Heart left ventricle (tissue), 16 donors: ENCODE results near the gene MYH7. TPM values are rescaled to one million over a fixed set of nuclear protein-coding genes. Genes with fewer than 3 reads are reported as not detected.
A peak's percentile ranks its signal among the peaks of the same experiment; 100 is the strongest.
"Not testable (repeated sequence)": the region's sequence is repeated elsewhere in the genome, so short reads cannot be mapped to it uniquely, and the experiment has no call there.

ENCODE experiments used
- ATAC-seq, 4 donors: fragments of 200-7000 bp; cut with Tn5 transposase; one replicate each; pipeline ENCODE4 v1.9.1; 2020 to 2022; ENCODE audit warnings: moderate library complexity in 4 of 4, mild to moderate bottlenecking in 3 of 4, moderate number of reproducible peaks in 1 of 4
- DNase-seq, 5 donors: peaks; one replicate each; pipeline ENCODE4 v3.0.0-alpha.2; 2020
- H3K27ac ChIP-seq, 12 donors: fragments of 200-600 bp; sonication (generic) in 4 of 12; one replicate each; pipeline versions ENCODE4 v1.5.0 to v1.8.0; 2016 to 2022; ENCODE audit warnings: mild to moderate bottlenecking in 2 of 12
- H3K27me3 ChIP-seq, 9 donors: fragments of 200-600 bp; sonication (generic) in 2 of 9; one replicate each; pipeline versions ENCODE4 v1.5.1 to v1.8.0; 2016 to 2022; ENCODE audit warnings: mild to moderate bottlenecking in 3 of 9
- H3K36me3 ChIP-seq, 9 donors: fragments of 200-600 bp; sonication (generic) in 2 of 9; one replicate each; pipeline versions ENCODE4 v1.5.0 to v1.8.0; 2018 to 2022; ENCODE audit warnings: mild to moderate bottlenecking in 2 of 9
- H3K4me1 ChIP-seq, 12 donors: fragments of 200-600 bp; sonication (generic) in 4 of 12; one replicate each; pipeline versions ENCODE4 v1.5.0 to v1.8.0; 2016 to 2022; ENCODE audit warnings: mild to moderate bottlenecking in 3 of 12
- H3K4me3 ChIP-seq, 12 donors: fragments of 200-600 bp; sonication (generic) in 4 of 12; one replicate each; pipeline versions ENCODE4 v1.5.0 to v1.8.0; 2017 to 2022; ENCODE audit warnings: mild to moderate bottlenecking in 9 of 12, moderate library complexity in 4 of 12
- H3K9me3 ChIP-seq, 12 donors: fragments of 200-600 bp; sonication (generic) in 4 of 12; one replicate each; pipeline versions ENCODE4 v1.5.0 to v1.8.0; 2016 to 2022; ENCODE audit warnings: mild to moderate bottlenecking in 1 of 12
- POLR2A ChIP-seq, 2 donors: fragments of 450-650 bp; IDR thresholded peaks; one replicate each; pipeline ENCODE4 v1.6.1; 2017; ENCODE audit warnings: antibody characterized with exemption in 2 of 2, mild to moderate bottlenecking in 2 of 2, moderate library complexity in 2 of 2
- WGBS, 4 donors: extraction: QIAGEN DNeasy Blood & Tissue Kit in 2 of 4; methylation state at CpG; one replicate each; pipeline versions ENCODE4 v1.1.5 to v1.1.7; 2013 to 2018; 5-methylcytosine and 5-hydroxymethylcytosine counted together
- intact Hi-C, 10 donors: fragments of 100-400 bp; cut with DNase I; formaldehyde crosslinking; loops; one replicate each; pipeline versions ENCODE4 v1.11.1 to v1.14.2; 2022
- polyA plus RNA-seq, 2 donors: library from polyadenylated mRNA; stranded (reverse); fragments of 200-250 nt; gene quantifications; one replicate each; pipeline ENCODE4 v1.2.3, GENCODE V29; 2013
- total RNA-seq, 9 donors: library from RNA; depleted of rRNA in 2 of 9; stranded (reverse); fragments of >200 nt in 2 of 9; fragmentation: NEBNext Ultra II Directional in 3 of 9; extraction: Animal tissue kit (Norgen Biotek cat#: 25700) in 3 of 9; gene quantifications; one replicate each; pipeline versions ENCODE4 v1.1.0 to v1.2.4, GENCODE V29; 2016 to 2023
- TF ChIP-seq, protein P1 (sequence below), 12 donors: fragments of 200-600 bp; sonication (generic) in 4 of 12; IDR thresholded peaks; one replicate each; pipeline versions ENCODE4 v1.5.0 to v1.8.0; 2018 to 2022; ENCODE audit warnings: antibody characterized with exemption in 12 of 12, mild to moderate bottlenecking in 5 of 12
- donor health status: ischemic (EF 13 %, LVEDD 7.1; RV severe dilation, severe dysfunction).
- donor health status: healthy with polysubstance abuse.
- donor health status: DM: no; HTN: yes; CAD: no.
- donor health status: DM: no; HTN: no; CAD: no.
- donor health status: ischemic (EF 25% LVEDD 6.9; RV normal size, moderate dysfunction).
- donor health status: ischemic (EF 25% LVEDD 5.7; RV mildly dilated, moderate dysfunction).
- donor health status: healthy.
- donor health status: DM: yes; HTN: yes; CAD: no.
- donor health status: ischemic (EF 35%, LVEDD 5.7; RV mildly dilated, moderate dysfunction).
- donor health status: nonischemic (EF 11% LVEDD 7.7; RV severe dilation, severe dysfunction).
- donor health status: DM: yes; HTN: yes; CAD: no.
- donor health status: PGD.
- donor health status: ischemic (EF 29% LVEDD 5.4; RV normal size, mild dysfunction).
- donor health status: nonischemic (EF 23%, LVEDD 6.1; RV moderate dilation, normal function).

The MYH7 gene
- total and polyA plus RNA-seq, 11 donors, result 727 to 23,825 (median 14,589) TPM

DNA sequence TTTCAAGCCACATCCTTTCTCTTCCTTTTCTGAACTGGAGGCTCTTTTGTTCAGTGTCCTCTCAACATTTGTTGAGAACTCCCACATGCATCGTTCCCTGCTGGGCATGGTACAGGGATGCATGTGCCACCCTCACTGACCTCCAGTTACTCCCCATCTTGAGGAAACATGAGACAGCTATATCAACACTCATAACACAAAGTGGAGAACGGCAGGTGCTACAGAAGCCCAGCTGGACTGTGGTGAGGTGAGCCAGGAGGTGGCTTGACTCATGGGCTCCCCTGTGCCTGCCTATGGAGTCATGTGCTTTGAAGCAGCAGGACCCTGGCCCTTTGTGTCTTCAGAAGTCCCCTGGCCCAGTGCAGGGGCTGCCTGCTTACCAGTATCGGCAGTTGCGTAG, 37.1 kb downstream of the MYH7 start:
- H3K27ac ChIP-seq, result peak overlapping the region in 2 of 12 donors; percentile 2 to 51
- H3K9me3 ChIP-seq, result no peaks in the 10 kb centered on the region
- no peak for TF ChIP-seq POLR2A (IDR thresholded peaks at IDR 0.05)
- TF ChIP-seq, protein P1, sequence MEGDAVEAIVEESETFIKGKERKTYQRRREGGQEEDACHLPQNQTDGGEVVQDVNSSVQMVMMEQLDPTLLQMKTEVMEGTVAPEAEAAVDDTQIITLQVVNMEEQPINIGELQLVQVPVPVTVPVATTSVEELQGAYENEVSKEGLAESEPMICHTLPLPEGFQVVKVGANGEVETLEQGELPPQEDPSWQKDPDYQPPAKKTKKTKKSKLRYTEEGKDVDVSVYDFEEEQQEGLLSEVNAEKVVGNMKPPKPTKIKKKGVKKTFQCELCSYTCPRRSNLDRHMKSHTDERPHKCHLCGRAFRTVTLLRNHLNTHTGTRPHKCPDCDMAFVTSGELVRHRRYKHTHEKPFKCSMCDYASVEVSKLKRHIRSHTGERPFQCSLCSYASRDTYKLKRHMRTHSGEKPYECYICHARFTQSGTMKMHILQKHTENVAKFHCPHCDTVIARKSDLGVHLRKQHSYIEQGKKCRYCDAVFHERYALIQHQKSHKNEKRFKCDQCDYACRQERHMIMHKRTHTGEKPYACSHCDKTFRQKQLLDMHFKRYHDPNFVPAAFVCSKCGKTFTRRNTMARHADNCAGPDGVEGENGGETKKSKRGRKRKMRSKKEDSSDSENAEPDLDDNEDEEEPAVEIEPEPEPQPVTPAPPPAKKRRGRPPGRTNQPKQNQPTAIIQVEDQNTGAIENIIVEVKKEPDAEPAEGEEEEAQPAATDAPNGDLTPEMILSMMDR (IDR thresholded peaks at IDR 0.05), result no peak
- H3K4me3 ChIP-seq, result no peak overlapping the region
- 68 to 74% (median 72%) methylated on average over 4 of the region's 4 CpGs for WGBS, 4 donors
- intact Hi-C loops, result no loop called here
- DNase-seq, result peak in 2 of 5 donors; percentile 14 to 16
- peaks cover 0 to 7% (median 0%) of the 10 kb centered on the region in 12 donors for H3K4me1 ChIP-seq
- ATAC-seq, result no peak
- no peaks in the 10 kb centered on the region for H3K27me3 ChIP-seq
- peaks cover 0 to 94% (median 47%) of the 10 kb centered on the region in 9 donors for H3K36me3 ChIP-seq

DNA sequence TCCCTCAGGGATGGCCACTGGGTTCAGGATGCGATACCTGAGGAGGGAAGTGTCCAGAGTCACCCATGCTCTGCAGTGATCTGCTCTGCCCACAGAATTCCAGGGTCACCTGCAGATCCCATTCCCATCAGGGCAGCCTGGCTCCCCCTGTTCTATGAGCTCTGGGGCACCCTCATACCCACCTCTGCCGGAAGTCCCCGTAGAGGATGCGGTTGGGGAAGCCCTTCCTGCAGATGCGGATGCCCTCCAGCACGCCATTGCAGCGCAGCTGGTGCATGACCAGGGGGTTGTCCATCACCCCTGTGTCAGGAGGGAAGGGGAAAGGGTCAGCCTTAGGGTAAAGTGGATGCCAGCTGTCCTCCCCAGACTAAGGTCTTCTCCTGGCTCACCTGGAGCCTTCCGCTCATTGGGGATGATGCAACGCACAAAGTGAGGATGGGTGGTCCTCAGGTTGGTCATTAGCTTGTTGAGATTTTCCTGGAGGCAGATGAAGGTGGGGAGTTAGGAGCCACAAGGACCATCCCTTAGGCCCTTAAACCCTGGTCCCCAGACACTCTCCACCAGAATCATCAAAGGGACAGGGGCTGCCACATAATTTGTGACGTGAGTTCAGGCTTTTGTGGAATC, 38.6 kb downstream of the MYH7 start:
- intact Hi-C loops, result no loop called here
- ATAC-seq, result peak in 1 of 4 donors; percentile 0
- Histone ChIP-seq H3K27ac (no peak overlapping the region), H3K4me3 (no peak overlapping the region), H3K27me3 (peaks cover 0 to 2% (median 0%) of the 10 kb centered on the region in 9 donors), H3K4me1 (peaks cover 0 to 7% (median 0%) of the 10 kb centered on the region in 12 donors), H3K9me3 (no peaks in the 10 kb centered on the region), H3K36me3 (peaks cover 0 to 96% (median 59%) of the 10 kb centered on the region in 9 donors)
- peak in 2 of 5 donors; percentile 10 to 34 for DNase-seq
- WGBS, 4 donors, result 80 to 88% (median 83%) methylated on average over 4 to 10 of the region's 10 CpGs
- TF ChIP-seq POLR2A (IDR thresholded peaks at IDR 0.05), result peak in 1 of 2 donors; percentile 6
- TF ChIP-seq, protein P1 (IDR thresholded peaks at IDR 0.05), result no peak

DNA sequence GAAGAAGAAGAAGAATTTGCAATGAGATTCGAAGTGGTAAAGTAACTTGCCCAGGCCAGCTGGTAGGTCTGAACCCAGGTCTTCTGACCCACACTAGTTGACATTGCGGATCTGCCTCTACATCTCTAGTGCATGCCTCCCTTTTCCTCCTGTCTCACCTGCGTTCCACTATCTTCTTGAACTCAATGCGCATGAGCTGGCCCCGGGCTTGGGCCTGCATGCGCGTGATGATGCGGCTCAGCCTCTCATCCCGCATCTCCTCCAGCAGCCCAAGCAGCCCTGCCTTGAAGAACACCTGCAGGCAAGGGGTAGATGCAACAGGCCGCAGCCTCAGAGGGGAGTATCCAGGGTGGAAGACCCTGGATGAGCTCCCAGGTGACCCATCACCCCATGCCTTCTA, 39.3 kb downstream of the MYH7 start:
- Histone ChIP-seq H3K27ac (no peak overlapping the region), H3K4me1 (peaks cover 0 to 4% (median 0%) of the 10 kb centered on the region in 12 donors), H3K4me3 (no peak overlapping the region), H3K36me3 (peaks cover 0 to 96% (median 65%) of the 10 kb centered on the region in 9 donors), H3K9me3 (no peaks in the 10 kb centered on the region), H3K27me3 (peaks cover 0 to 5% (median 0%) of the 10 kb centered on the region in 9 donors)
- DNase-seq (peak in 2 of 5 donors; percentile 16 to 40), ATAC-seq (peak in 1 of 4 donors; percentile 0)
- 82 to 86% (median 84%) methylated on average over 10 of the region's 10 CpGs for WGBS, 4 donors
- intact Hi-C loops, result no loop called here
- no peak for TF ChIP-seq POLR2A (IDR thresholded peaks at IDR 0.05)
- TF ChIP-seq, protein P1 (IDR thresholded peaks at IDR 0.05), result no peak

DNA sequence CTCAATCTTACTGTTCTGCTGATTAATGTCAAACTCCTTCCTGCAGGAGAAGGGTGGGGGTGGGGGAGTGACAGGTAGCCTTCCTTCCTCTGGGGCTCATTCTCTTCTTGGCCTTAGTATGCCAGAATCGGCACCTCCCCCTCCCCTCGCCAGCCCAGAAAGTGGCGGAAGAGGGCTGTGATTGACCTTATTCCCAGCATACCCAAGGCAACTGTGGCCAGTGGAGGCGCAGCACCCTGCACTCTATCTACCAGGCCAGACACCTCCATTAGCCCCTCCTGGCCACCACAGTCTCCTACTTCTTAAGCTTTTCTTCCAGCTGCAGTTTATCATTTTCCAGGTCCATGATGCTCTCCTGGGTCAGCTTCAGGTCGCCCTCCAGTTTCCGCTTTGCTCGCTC, 42.8 kb downstream of the MYH7 start:
- Histone ChIP-seq H3K36me3 (peaks cover 0 to 95% (median 66%) of the 10 kb centered on the region in 9 donors), H3K4me1 (no peaks in the 10 kb centered on the region), H3K27me3 (peaks cover 0 to 5% (median 0%) of the 10 kb centered on the region in 9 donors), H3K9me3 (no peaks in the 10 kb centered on the region), H3K4me3 (no peak overlapping the region), H3K27ac (peak overlapping the region in 2 of 12 donors; percentile 9 to 37)
- DNase-seq (peak in 2 of 5 donors; percentile 13 to 46), ATAC-seq (no peak)
- WGBS, 4 donors, result 69 to 76% (median 73%) methylated on average over 7 of the region's 7 CpGs
- intact Hi-C loops, result no loop called here
- TF ChIP-seq, protein P1 (IDR thresholded peaks at IDR 0.05), result no peak
- TF ChIP-seq POLR2A (IDR thresholded peaks at IDR 0.05), result no peak

DNA sequence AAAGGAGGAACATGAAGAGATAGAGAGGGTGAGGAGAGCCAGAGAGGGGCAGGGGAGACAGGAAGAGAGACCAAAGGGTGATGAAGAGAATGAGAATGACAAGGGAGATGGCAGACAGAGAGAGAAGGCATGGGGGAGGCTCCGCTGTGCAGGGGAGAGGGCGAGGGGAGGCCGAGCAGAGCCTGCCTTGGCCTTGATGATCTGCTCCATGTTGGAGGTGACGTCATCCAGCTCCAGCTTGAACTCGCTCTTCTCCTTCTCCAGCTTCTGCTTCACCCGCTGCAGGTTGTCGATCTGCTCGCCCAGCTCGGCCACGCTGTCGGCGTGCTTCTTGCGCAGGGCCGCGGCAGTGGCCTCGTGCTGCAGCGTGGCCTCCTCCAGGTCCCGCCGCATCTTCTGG, 45.6 kb downstream of the MYH7 start:
- H3K9me3 ChIP-seq, H3K4me3 ChIP-seq, H3K27me3 ChIP-seq, H3K4me1 ChIP-seq, H3K27ac ChIP-seq: not testable (repeated sequence)
- H3K36me3 ChIP-seq, result peaks cover 0 to 95% (median 61%) of the 10 kb centered on the region in 9 donors
- 64 to 90% (median 74%) methylated on average over 4 of the region's 19 CpGs for WGBS, 4 donors
- ATAC-seq (peak in 2 of 4 donors; percentile 0), DNase-seq (peak in 2 of 5 donors; percentile 11 to 16)
- intact Hi-C loops, result loop anchor here in 2 of 10 donors (10.0 kb wide), 2 partner anchors 55 to 125 kb away; no protein-coding TSS in a partner anchor
